ENCODE data around the gene FNBP1L. TPM values are rescaled to one million over a fixed set of nuclear protein-coding genes. Genes with fewer than 3 reads are reported as not detected.

Gene FNBP1L
- total RNA-seq, 4 donors from 2014 or later: 9.6 to 23.1 (median 15.5) TPM

- no peaks in the 10 kb centered on the region for H3K36me3 ChIP-seq
- H3K9me3 ChIP-seq: no peaks in the 10 kb centered on the region
- H3K27ac ChIP-seq (replicated peaks in 1 of 4): no peak overlapping the region
- H3K4me3 ChIP-seq: no peak overlapping the region
- no peaks in the 10 kb centered on the region for H3K27me3 ChIP-seq
- intact Hi-C loops (cut with DNase I): no loop called here
- 92% methylated on average over 6 of the region's 6 CpGs for WGBS
- peaks cover 59 to 67% (median 64%) of the 10 kb centered on the region in 4 donors for H3K4me1 ChIP-seq
- no peak for DNase-seq (ENCODE audit: extremely low spot score)
- no peak for TF ChIP-seq POLR2A (IDR thresholded peaks at IDR 0.05; ENCODE audit: low read depth)
These were observed 151.6 kb downstream of the FNBP1L start for GRCh38 chr1:93599479-93599878.

GRCh38 chr1:93600663-93601062 is 152.7 kb downstream of the FNBP1L start:
- intact Hi-C loops (cut with DNase I): no loop called here
- H3K27me3 ChIP-seq: no peaks in the 10 kb centered on the region
- TF ChIP-seq CTCF (IDR thresholded peaks at IDR 0.05): no peak
- no peak for TF ChIP-seq EP300 (IDR thresholded peaks at IDR 0.05)
- no peak for TF ChIP-seq POLR2A (IDR thresholded peaks at IDR 0.05; ENCODE audit: low read depth)
- no peak for TF ChIP-seq POLR2AphosphoS5 (IDR thresholded peaks at IDR 0.05)
- no peak for DNase-seq (ENCODE audit: extremely low spot score)
- no peak overlapping the region for H3K27ac ChIP-seq (replicated peaks in 1 of 4)
- WGBS: 52% methylated on average over 2 of the region's 2 CpGs
- H3K4me3 ChIP-seq: no peak overlapping the region
- H3K4me1 ChIP-seq: peaks cover 58 to 66% (median 63%) of the 10 kb centered on the region in 4 donors
- no peaks in the 10 kb centered on the region for H3K9me3 ChIP-seq
- H3K36me3 ChIP-seq: no peaks in the 10 kb centered on the region

- no peaks in the 10 kb centered on the region for H3K27me3 ChIP-seq
- H3K4me1 ChIP-seq: peaks cover 57 to 66% (median 62%) of the 10 kb centered on the region in 4 donors
- H3K9me3 ChIP-seq: no peaks in the 10 kb centered on the region
- intact Hi-C loops (cut with DNase I): no loop called here
- no peak overlapping the region for H3K4me3 ChIP-seq
- no peaks in the 10 kb centered on the region for H3K36me3 ChIP-seq
- 95% methylated on average over 1 of the region's 1 CpG for WGBS
- TF ChIP-seq POLR2AphosphoS5 (IDR thresholded peaks at IDR 0.05) (no peak), EP300 (IDR thresholded peaks at IDR 0.05) (no peak), POLR2A (IDR thresholded peaks at IDR 0.05; ENCODE audit: low read depth) (no peak), CTCF (IDR thresholded peaks at IDR 0.05) (no peak)
- no peak for DNase-seq (ENCODE audit: extremely low spot score)
- H3K27ac ChIP-seq (replicated peaks in 1 of 4): no peak overlapping the region
These were observed 153.8 kb downstream of the FNBP1L start for GRCh38 chr1:93601686-93602085.

- Histone ChIP-seq H3K9me3 (no peaks in the 10 kb centered on the region), H3K36me3 (no peaks in the 10 kb centered on the region), H3K4me3 (no peak overlapping the region), H3K27me3 (no peaks in the 10 kb centered on the region), H3K4me1 (peaks cover 56 to 66% (median 63%) of the 10 kb centered on the region in 4 donors), H3K27ac (replicated peaks in 1 of 4) (no peak overlapping the region)
- WGBS: 99% methylated on average over 3 of the region's 4 CpGs
- intact Hi-C loops (cut with DNase I): no loop called here
- DNase-seq (ENCODE audit: extremely low spot score): no peak
- TF ChIP-seq CTCF (IDR thresholded peaks at IDR 0.05) (no peak), POLR2AphosphoS5 (IDR thresholded peaks at IDR 0.05) (no peak), POLR2A (IDR thresholded peaks at IDR 0.05; ENCODE audit: low read depth) (no peak), EP300 (IDR thresholded peaks at IDR 0.05) (no peak)
These were observed 154.2 kb downstream of the FNBP1L start for GRCh38 chr1:93602101-93602500.

- intact Hi-C loops (cut with DNase I): no loop called here
- Histone ChIP-seq H3K9me3 (no peaks in the 10 kb centered on the region), H3K27me3 (no peaks in the 10 kb centered on the region), H3K27ac (replicated peaks in 1 of 4) (no peak overlapping the region), H3K36me3 (no peaks in the 10 kb centered on the region), H3K4me1 (peaks cover 49 to 66% (median 62%) of the 10 kb centered on the region in 4 donors), H3K4me3 (no peak overlapping the region)
- TF ChIP-seq CTCF (IDR thresholded peaks at IDR 0.05) (no peak), POLR2AphosphoS5 (IDR thresholded peaks at IDR 0.05) (no peak), POLR2A (IDR thresholded peaks at IDR 0.05; ENCODE audit: low read depth) (no peak), EP300 (IDR thresholded peaks at IDR 0.05) (no peak)
- DNase-seq (ENCODE audit: extremely low spot score): no peak
- 89% methylated on average over 3 of the region's 3 CpGs for WGBS
These were observed 155.2 kb downstream of the FNBP1L start for GRCh38 chr1:93603106-93603505.
